Measurements from ENCODE around the gene ZNF853. TPM values are rescaled to one million over a fixed set of nuclear protein-coding genes. Genes with fewer than 3 reads are reported as not detected.

The ZNF853 gene
- total RNA-seq, 1 donor from 2014 or later, result 4.9 TPM

- no peaks in the 10 kb centered on the region for H3K27me3 Mint-ChIP-seq (ENCODE audit: low read depth, unreplicated experiment)
- Histone ChIP-seq H3K36me3 (ENCODE audit: insufficient read depth, low read length) (peaks cover 8% of the 10 kb centered on the region), H2AFZ (ENCODE audit: low read depth, low read length) (peak within 1 kb of the TSS; percentile 97), H3K4me3 (ENCODE audit: insufficient read depth, low read depth, low read length) (peak within 1 kb of the TSS; percentile 86), H3K4me2 (ENCODE audit: low read length) (peak within 1 kb of the TSS; percentile 99), H3K79me2 (ENCODE audit: insufficient read depth, low read length) (peaks cover 21% of the 10 kb centered on the region), H3K27me3 (ENCODE audit: insufficient read depth, low read length) (no peaks in the 10 kb centered on the region), H3K9me3 (ENCODE audit: insufficient read depth, low read depth, low read length) (no peaks in the 10 kb centered on the region), H3K27ac (ENCODE audit: low read depth, low read length) (peak within 1 kb of the TSS; percentile 53), H3K9ac (ENCODE audit: low read length) (peak within 1 kb of the TSS; percentile 88), H4K20me1 (ENCODE audit: insufficient read depth, low read length) (peaks cover 10% of the 10 kb centered on the region), H3K4me1 (ENCODE audit: insufficient read depth, low read length) (peaks cover 12% of the 10 kb centered on the region)
- H3K4me1 Mint-ChIP-seq (ENCODE audit: low read depth, unreplicated experiment), result peaks cover 4% of the 10 kb centered on the region
- H3K27ac Mint-ChIP-seq (ENCODE audit: unreplicated experiment), result peak within 1 kb of the TSS; percentile 91
- peak within 1 kb of the TSS; percentile 96 for H3K4me3 Mint-ChIP-seq (ENCODE audit: unreplicated experiment)
- DNase-seq (ENCODE audit: low read depth), result peak; percentile 62
- H3K36me3 Mint-ChIP-seq (ENCODE audit: low read depth, unreplicated experiment), result peaks cover 10% of the 10 kb centered on the region
- TF ChIP-seq EZH2 (IDR thresholded peaks at IDR 0.05; ENCODE audit: insufficient read depth, low read length), result no peak
- TF ChIP-seq, protein P1, sequence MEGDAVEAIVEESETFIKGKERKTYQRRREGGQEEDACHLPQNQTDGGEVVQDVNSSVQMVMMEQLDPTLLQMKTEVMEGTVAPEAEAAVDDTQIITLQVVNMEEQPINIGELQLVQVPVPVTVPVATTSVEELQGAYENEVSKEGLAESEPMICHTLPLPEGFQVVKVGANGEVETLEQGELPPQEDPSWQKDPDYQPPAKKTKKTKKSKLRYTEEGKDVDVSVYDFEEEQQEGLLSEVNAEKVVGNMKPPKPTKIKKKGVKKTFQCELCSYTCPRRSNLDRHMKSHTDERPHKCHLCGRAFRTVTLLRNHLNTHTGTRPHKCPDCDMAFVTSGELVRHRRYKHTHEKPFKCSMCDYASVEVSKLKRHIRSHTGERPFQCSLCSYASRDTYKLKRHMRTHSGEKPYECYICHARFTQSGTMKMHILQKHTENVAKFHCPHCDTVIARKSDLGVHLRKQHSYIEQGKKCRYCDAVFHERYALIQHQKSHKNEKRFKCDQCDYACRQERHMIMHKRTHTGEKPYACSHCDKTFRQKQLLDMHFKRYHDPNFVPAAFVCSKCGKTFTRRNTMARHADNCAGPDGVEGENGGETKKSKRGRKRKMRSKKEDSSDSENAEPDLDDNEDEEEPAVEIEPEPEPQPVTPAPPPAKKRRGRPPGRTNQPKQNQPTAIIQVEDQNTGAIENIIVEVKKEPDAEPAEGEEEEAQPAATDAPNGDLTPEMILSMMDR (IDR thresholded peaks at IDR 0.05; ENCODE audit: insufficient read depth, low read depth, low read length), result peak; percentile 31
- no peak for FAIRE-seq
- no peaks in the 10 kb centered on the region for H3K9me3 Mint-ChIP-seq (ENCODE audit: unreplicated experiment)
Observed at GRCh38 chr7:6589829-6590644, 25.4 kb upstream of the ZNF853 start, which contains the start of gene INTS15. Gene INTS15, plus strand, starts transcription at chr7:6590021. Its CDS starts 263 bp downstream, at chr7:6590284.

GRCh38 chr7:6590645-6591110 is 24.7 kb upstream of the ZNF853 start:
- Histone ChIP-seq H3K27ac (ENCODE audit: low read depth, low read length) (no peak overlapping the region), H3K4me2 (ENCODE audit: low read length) (peak overlapping the region; percentile 99), H4K20me1 (ENCODE audit: insufficient read depth, low read length) (peaks cover 10% of the 10 kb centered on the region), H3K9ac (ENCODE audit: low read length) (peak overlapping the region; percentile 88), H3K4me1 (ENCODE audit: insufficient read depth, low read length) (peaks cover 12% of the 10 kb centered on the region), H3K27me3 (ENCODE audit: insufficient read depth, low read length) (no peaks in the 10 kb centered on the region), H3K36me3 (ENCODE audit: insufficient read depth, low read length) (peaks cover 10% of the 10 kb centered on the region), H3K79me2 (ENCODE audit: insufficient read depth, low read length) (peaks cover 21% of the 10 kb centered on the region), H3K4me3 (ENCODE audit: insufficient read depth, low read depth, low read length) (peak overlapping the region; percentile 86), H3K9me3 (ENCODE audit: insufficient read depth, low read depth, low read length) (no peaks in the 10 kb centered on the region), H2AFZ (ENCODE audit: low read depth, low read length) (peak overlapping the region; percentile 97)
- DNase-seq (ENCODE audit: low read depth) (no peak), FAIRE-seq (no peak)
- Mint-ChIP-seq H3K9me3 (ENCODE audit: unreplicated experiment) (no peaks in the 10 kb centered on the region), H3K4me3 (ENCODE audit: unreplicated experiment) (peak overlapping the region; percentile 96), H3K27ac (ENCODE audit: unreplicated experiment) (peak overlapping the region; percentile 91), H3K36me3 (ENCODE audit: low read depth, unreplicated experiment) (peaks cover 9% of the 10 kb centered on the region), H3K4me1 (ENCODE audit: low read depth, unreplicated experiment) (peaks cover 4% of the 10 kb centered on the region), H3K27me3 (ENCODE audit: low read depth, unreplicated experiment) (no peaks in the 10 kb centered on the region)
- TF ChIP-seq EZH2 (IDR thresholded peaks at IDR 0.05; ENCODE audit: insufficient read depth, low read length), result no peak
- TF ChIP-seq, protein P1 (IDR thresholded peaks at IDR 0.05; ENCODE audit: insufficient read depth, low read depth, low read length), result no peak

Measured in astrocyte (in vitro differentiated cells and primary cell).